Activated effector memory CD4-positive, alpha-beta T cell treated with Interleukin-2 at 50 U/mL for 16 hours (primary cell): ENCODE results near the gene HMCN1.
"Not testable (repeated sequence)": the region's sequence is repeated elsewhere in the genome, so short reads cannot be mapped to it uniquely, and the experiment has no call there.

ENCODE experiments used
- DNase-seq: peaks from one replicate; pipeline ENCODE4 v3.0.0-alpha.2; 2020

HMCN1 gene

GRCh38 chr1:185742403-185742802 lies 8.2 kb downstream of the HMCN1 start:
- no peak for DNase-seq

GRCh38 chr1:185745165-185745564 lies 11.0 kb downstream of the HMCN1 start:
- no peak for DNase-seq

- no peak for DNase-seq
Measured at GRCh38 chr1:185759061-185759460, 24.9 kb downstream of the HMCN1 start.

- no peak for DNase-seq
Measured at GRCh38 chr1:185761841-185762240, 27.6 kb downstream of the HMCN1 start.

GRCh38 chr1:185767508-185768120 lies 33.4 kb downstream of the HMCN1 start:
- no peak for DNase-seq

GRCh38 chr1:185768371-185768770 lies 34.2 kb downstream of the HMCN1 start:
- DNase-seq: no peak

GRCh38 chr1:185769136-185769535 lies 34.9 kb downstream of the HMCN1 start:
- DNase-seq: no peak

- DNase-seq: no peak
Measured at GRCh38 chr1:185774394-185774793, 40.2 kb downstream of the HMCN1 start.

- DNase-seq: no peak
Measured at GRCh38 chr1:185775501-185775900, 41.3 kb downstream of the HMCN1 start.

GRCh38 chr1:185776522-185776921 lies 42.3 kb downstream of the HMCN1 start:
- no peak for DNase-seq

GRCh38 chr1:185783860-185784259 lies 49.7 kb downstream of the HMCN1 start:
- not testable (repeated sequence) for DNase-seq

GRCh38 chr1:185785586-185785985 lies 51.4 kb downstream of the HMCN1 start:
- no peak for DNase-seq

- no peak for DNase-seq
Measured at GRCh38 chr1:185786524-185786923, 52.3 kb downstream of the HMCN1 start.

- no peak for DNase-seq
Measured at GRCh38 chr1:185787238-185787637, 53.0 kb downstream of the HMCN1 start.

- no peak for DNase-seq
Measured at GRCh38 chr1:185788386-185788785, 54.2 kb downstream of the HMCN1 start.

GRCh38 chr1:185789501-185790193 lies 55.5 kb downstream of the HMCN1 start:
- no peak for DNase-seq

- DNase-seq: no peak
Measured at GRCh38 chr1:185790194-185790735, 56.1 kb downstream of the HMCN1 start.

GRCh38 chr1:185792040-185792439 lies 57.8 kb downstream of the HMCN1 start:
- DNase-seq: no peak

GRCh38 chr1:185794495-185794894 lies 60.3 kb downstream of the HMCN1 start:
- not testable (repeated sequence) for DNase-seq

- no peak for DNase-seq
Measured at GRCh38 chr1:185795181-185795580, 61.0 kb downstream of the HMCN1 start.

- DNase-seq: no peak
Measured at GRCh38 chr1:185798505-185798904, 64.3 kb downstream of the HMCN1 start.

GRCh38 chr1:185803241-185803640 lies 69.0 kb downstream of the HMCN1 start:
- no peak for DNase-seq

- no peak for DNase-seq
Measured at GRCh38 chr1:185804206-185804605, 70.0 kb downstream of the HMCN1 start.

GRCh38 chr1:185804608-185805007 lies 70.4 kb downstream of the HMCN1 start:
- DNase-seq: no peak

- no peak for DNase-seq
Measured at GRCh38 chr1:185807275-185807674, 73.1 kb downstream of the HMCN1 start.
